Hippocampal formation (tissue), 2 donors: ENCODE results near the gene MS4A5.

Source experiments
- DNase-seq, 2 donors: peaks; one replicate each; lab custom pipeline; 2025; lab: John Stamatoyannopoulos, UW

MS4A5 gene

DNA sequence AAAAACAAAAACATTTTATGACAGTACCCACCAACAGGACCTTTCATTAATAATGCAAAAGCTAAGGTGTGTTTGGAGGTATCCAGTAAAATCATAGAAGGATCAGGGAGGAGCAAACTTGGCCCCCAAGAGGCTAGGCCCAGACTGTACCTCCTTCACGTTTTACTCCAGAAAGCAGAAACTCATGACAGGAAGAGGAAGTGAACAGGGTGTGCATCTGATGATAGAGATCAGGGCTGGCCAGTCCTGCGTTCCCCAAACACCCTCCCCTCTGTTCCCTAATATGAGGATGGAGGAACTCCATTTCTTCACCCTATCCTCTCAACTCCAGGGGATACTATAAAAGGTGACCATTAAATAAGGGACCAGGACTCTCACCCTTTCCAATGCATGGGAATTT lies 53.0 kb downstream of the MS4A5 start:
- no peak for DNase-seq

DNA sequence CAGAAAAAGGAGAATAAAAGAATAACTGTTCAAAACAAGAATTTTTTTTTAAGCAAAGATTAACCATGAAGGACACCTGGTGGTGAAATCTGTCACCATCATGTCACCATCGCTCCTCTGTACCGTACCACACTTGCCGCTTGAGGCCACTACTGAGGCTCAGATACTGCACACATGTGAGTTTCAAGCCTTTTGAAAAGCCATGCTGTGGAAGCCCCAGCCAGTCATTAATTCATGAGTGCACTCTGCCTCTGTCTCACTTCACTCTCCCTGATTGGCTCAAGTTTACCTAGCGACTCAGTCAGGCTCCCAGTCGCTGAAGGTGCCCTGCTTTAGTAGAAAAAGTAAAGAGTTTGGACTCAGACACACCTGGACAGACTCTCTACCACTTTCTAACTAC lies 56.6 kb downstream of the MS4A5 start:
- DNase-seq, result no peak

DNA sequence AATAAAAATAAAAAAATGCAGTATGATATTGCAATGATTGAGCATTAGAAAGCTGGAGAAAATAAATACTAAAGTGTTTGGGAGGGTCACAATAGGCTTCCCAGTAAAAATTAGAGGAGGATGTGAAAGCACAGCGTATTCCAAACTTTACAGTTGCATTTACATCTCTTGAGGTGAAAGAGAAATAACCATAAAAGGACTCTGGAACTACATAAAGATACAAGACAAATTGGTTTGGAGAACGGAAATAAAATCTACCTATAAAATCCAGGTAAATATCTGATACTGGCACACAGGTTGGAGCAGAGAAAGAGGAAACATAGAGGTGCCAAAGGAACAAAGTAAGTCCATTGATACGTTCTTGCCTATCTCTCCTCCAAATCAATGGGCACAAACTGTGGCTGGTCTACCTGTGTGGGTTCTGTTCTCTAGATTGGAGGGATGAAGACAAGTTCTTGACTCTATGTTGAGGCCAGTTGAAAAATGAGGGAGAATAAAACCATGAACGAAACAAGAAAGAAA lies 63.2 kb downstream of the MS4A5 start, which contains the start of gene MS4A12:
TSS of gene MS4A12 (plus strand) at position 291 of the 522 bp plus-strand sequence. CDS start 4,541 bp downstream, outside the sequence.
- no peak for DNase-seq

DNA sequence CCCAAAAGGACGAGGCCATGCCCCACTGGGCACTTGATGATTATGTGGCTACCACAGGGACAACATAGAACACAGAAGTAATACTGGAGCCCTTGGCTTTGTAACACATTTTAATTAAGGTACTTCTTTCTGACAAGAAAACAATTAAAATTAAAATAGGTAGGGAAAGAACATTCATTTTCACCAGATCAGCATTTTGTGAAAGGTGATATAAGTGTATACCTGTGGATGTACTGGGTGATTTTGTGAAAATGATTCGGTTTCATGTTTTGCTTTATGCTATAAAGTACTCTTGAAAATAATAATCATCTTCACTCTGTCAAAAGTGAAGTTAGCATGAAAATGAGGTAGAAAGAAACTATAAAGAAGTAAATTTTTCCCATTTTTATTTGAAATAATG lies 64.1 kb downstream of the MS4A5 start:
- DNase-seq, result no peak
